ENCODE measurements around the gene TTLL5.

The TTLL5 gene

GRCh38 chr14:75960231-75960630 is 299.2 kb downstream of the TTLL5 start:
- peak; percentile 57 for DNase-seq (ENCODE audit: low read depth)

GRCh38 chr14:75961662-75962061 is 300.6 kb downstream of the TTLL5 start:
- no peak for DNase-seq (ENCODE audit: low read depth)

- DNase-seq (ENCODE audit: low read depth) = no peak
These were observed 306.8 kb downstream of the TTLL5 start for GRCh38 chr14:75967866-75968265.

GRCh38 chr14:75968456-75968855 is 307.4 kb downstream of the TTLL5 start:
- no peak for DNase-seq (ENCODE audit: low read depth)

- no peak for DNase-seq (ENCODE audit: low read depth)
These were observed 308.1 kb downstream of the TTLL5 start for GRCh38 chr14:75969126-75969525.

- DNase-seq (ENCODE audit: low read depth) = no peak
These were observed 308.8 kb downstream of the TTLL5 start for GRCh38 chr14:75969891-75970290.

GRCh38 chr14:75970989-75971388 is 309.9 kb downstream of the TTLL5 start:
- no peak for DNase-seq (ENCODE audit: low read depth)

- DNase-seq (ENCODE audit: low read depth) = no peak
These were observed 310.5 kb downstream of the TTLL5 start for GRCh38 chr14:75971509-75971908.

GRCh38 chr14:75972801-75973421 is 311.9 kb downstream of the TTLL5 start:
- peak; percentile 29 for DNase-seq (ENCODE audit: low read depth)

GRCh38 chr14:75976826-75977581 is 316.0 kb downstream of the TTLL5 start:
- DNase-seq (ENCODE audit: low read depth) = peak; percentile 19

- DNase-seq (ENCODE audit: low read depth) = no peak
These were observed 316.5 kb downstream of the TTLL5 start for GRCh38 chr14:75977582-75977943.

GRCh38 chr14:75978249-75978731 is 317.2 kb downstream of the TTLL5 start:
- no peak for DNase-seq (ENCODE audit: low read depth)

GRCh38 chr14:75979071-75979571 is 318.1 kb downstream of the TTLL5 start:
- DNase-seq (ENCODE audit: low read depth) = peak; percentile 39

GRCh38 chr14:75979648-75980565 is 318.9 kb downstream of the TTLL5 start:
- DNase-seq (ENCODE audit: low read depth) = no peak

GRCh38 chr14:75980856-75981255 is 319.8 kb downstream of the TTLL5 start:
- no peak for DNase-seq (ENCODE audit: low read depth)

GRCh38 chr14:75981426-75982265 is 320.6 kb downstream of the TTLL5 start, which contains the start of gene TGFB3:
TGFB3 (minus strand) TSS chr14:75981995; CDS start chr14:75980893, 1,102 bp downstream.
- DNase-seq (ENCODE audit: low read depth) = peak; percentile 92

- DNase-seq (ENCODE audit: low read depth) = peak; percentile 80
These were observed 321.4 kb downstream of the TTLL5 start for GRCh38 chr14:75982266-75983018.

- no peak for DNase-seq (ENCODE audit: low read depth)
These were observed 321.9 kb downstream of the TTLL5 start for GRCh38 chr14:75983019-75983358.

- DNase-seq (ENCODE audit: low read depth) = no peak
These were observed 323.6 kb downstream of the TTLL5 start for GRCh38 chr14:75984674-75985073.

GRCh38 chr14:75985618-75986438 is 324.8 kb downstream of the TTLL5 start, which contains the start of gene IFT43:
IFT43 (plus strand) TSS chr14:75985763; CDS start chr14:75985787, 24 bp downstream.
- peak; percentile 84 for DNase-seq (ENCODE audit: low read depth)

All from EH (cell line).